DND-41 (cell line): ENCODE results near the gene OGDH.

Experiments used
- EZH2 ChIP-seq: IDR thresholded peaks from 3 replicates; pipeline ENCODE4 v1.6.1; 2012; ENCODE audit warnings: borderline replicate concordance, low read depth, mild to moderate bottlenecking, moderate library complexity, low read length, inconsistent platforms; ENCODE audit not compliant: severe bottlenecking
- TF ChIP-seq, protein P1 (sequence below): IDR thresholded peaks from 2 replicates; pipeline ENCODE4 v1.5.1; 2012; ENCODE audit warnings: borderline replicate concordance, low read length, moderate library complexity, mild to moderate bottlenecking; ENCODE audit not compliant: poor library complexity, severe bottlenecking; ENCODE audit errors: extremely low read depth

DNA sequence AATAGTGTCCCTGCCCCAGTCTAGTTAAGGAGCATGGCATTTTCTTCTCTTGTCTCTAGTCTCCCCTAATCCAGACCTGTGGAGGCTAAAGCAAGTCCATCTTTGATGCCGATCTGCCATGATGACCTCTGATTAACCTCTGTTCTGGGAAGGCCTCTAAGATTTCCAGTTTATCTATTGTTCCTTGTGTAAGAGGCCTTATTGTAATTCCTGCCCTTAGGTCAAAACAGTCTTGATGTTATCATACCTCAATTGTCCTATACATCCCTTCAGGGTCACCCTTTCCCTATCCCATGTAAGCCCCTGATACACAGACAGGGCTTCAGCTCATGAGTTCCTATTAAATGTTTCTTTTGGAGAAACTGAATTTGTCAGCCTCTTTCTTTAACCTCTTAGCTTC is 137.3 kb downstream of the OGDH start:
- TF ChIP-seq, protein P1, sequence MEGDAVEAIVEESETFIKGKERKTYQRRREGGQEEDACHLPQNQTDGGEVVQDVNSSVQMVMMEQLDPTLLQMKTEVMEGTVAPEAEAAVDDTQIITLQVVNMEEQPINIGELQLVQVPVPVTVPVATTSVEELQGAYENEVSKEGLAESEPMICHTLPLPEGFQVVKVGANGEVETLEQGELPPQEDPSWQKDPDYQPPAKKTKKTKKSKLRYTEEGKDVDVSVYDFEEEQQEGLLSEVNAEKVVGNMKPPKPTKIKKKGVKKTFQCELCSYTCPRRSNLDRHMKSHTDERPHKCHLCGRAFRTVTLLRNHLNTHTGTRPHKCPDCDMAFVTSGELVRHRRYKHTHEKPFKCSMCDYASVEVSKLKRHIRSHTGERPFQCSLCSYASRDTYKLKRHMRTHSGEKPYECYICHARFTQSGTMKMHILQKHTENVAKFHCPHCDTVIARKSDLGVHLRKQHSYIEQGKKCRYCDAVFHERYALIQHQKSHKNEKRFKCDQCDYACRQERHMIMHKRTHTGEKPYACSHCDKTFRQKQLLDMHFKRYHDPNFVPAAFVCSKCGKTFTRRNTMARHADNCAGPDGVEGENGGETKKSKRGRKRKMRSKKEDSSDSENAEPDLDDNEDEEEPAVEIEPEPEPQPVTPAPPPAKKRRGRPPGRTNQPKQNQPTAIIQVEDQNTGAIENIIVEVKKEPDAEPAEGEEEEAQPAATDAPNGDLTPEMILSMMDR = no peak
- TF ChIP-seq EZH2 = no peak
